ENCODE measurements around the gene RINT1.
A peak's percentile ranks its signal among the peaks of the same experiment; 100 is the strongest.
"Not testable (repeated sequence)": the region's sequence is repeated elsewhere in the genome, so short reads cannot be mapped to it uniquely, and the experiment has no call there.

RINT1 gene

DNA sequence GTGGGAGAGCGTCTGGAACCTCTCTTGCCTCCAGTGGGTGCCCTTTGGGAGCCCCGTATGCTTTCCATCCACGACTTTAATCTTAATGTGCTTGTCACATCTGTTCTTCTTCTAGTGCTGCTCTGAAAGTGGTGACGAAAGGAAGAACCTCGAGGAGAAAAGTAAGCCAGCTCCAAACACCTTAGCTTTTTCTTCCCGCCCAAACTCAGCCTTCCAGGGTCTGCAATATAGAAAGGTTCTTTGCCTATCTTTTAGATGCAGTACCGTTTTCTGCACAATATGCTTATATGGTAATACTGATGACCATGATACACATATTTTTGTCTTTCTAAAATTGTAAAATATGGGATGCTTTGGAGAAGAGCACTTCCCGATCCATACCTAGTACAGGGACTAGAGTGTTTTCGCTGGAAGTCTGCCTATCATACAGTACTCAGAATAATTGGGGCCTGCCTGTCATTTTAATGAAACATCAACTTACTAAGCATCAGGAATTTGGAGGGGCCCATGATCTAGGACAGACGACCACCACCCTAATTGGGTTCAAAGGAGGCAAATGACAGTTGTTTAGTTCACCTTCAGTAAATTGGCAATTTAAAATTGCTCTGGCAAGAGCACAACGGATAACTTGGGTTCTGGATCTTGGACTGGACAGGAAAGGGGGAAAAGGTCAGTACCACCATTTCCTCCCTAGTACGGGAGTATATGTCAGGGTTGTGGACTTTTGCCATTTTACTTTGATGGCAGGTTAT is 884 bp downstream of the RINT1 start:
- no peak for DNase-seq

DNA sequence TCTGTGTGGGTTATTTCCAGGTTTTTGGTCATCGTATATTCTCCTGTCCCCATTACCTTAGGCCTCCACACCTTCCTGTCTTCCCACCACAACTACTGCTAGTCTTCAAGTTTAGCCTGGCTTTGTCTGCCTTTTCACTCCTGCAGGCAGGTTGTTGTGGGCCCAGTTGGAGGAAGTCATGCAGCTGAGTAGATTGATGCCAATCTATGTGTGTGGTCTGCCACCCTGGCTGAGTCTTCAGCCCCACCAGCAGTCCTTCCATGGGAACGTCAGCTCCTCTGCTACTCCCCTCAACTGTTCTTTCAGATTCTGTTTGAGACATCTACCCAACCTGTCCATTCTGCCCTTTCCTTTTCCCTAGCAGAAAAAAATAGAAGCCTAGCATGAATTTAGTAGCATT is 6.3 kb downstream of the RINT1 start:
- DNase-seq = no peak

DNA sequence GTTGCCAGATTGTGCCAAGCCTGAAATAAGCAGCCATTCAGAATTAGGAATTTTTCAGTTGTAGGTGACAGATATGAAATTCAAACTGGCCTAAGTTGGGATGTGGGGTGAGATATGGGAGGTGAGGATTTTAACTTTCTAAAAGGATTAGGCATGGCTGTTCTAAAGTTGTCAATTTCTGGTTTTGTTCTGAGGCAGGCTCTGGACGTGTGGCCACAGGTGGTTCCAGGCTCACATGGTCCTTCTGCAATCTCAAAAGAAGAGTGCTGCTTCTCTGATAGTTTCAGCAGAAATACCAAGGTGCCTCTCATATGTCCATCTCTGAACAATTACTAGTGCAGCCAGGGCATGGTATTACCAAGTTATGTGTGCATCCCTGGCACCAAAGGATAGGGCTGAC is 27.9 kb downstream of the RINT1 start:
- DNase-seq = no peak

DNA sequence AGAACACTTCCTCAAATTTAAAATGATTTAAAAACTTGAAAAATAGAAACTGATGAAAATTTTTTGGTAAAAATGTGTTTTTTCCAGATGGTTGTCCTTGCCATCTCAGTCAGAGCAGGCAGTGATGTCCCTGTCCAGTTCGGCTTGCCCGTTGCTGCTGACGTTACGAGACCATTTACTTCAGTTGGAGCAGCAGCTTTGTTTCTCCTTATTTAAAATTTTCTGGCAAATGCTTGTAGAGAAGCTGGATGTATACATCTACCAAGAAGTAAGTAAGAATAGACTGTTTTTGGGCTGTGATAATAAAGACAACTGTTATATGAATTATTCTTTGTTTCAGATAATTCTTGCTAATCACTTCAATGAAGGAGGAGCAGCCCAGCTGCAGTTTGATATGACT is 33.2 kb downstream of the RINT1 start:
- no peak for DNase-seq

DNA sequence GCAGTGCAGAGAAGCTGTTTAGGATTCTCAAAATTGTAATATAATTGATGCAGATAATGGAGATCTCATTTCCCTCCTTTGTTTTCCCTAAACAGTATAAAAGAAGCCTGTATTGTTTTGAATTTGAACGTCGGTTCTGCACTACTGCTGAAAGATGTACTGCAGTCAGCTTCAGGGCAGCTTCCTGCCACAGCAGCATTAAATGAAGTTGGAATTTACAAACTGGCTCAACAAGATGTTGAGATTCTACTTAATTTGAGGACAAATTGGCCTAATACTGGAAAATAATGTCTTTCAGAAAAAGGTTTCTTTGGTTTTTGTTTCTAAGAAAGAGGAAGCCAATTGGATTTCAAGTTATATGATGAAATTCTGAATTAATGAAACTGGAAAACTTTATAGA is 35.0 kb downstream of the RINT1 start:
- no peak for DNase-seq

DNA sequence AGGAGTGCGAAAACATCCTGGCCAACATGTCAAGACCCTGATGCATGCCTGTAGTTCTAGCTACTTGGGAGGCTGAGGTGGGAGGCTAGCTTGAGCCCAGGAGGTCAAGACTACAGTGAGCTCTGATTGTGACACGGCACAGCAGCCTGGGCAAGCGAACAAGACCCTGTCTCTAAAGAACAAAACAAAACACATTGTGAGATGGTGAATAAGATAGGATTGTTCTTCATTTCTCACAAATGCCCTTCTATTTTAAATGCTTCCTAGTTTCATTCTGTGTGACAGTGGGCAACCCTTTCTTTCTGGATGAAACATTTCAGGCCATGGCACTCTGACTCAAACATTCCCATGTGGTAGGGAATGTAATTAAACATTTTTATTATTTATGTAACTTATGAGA is 35.8 kb downstream of the RINT1 start:
- no peak for DNase-seq

DNA sequence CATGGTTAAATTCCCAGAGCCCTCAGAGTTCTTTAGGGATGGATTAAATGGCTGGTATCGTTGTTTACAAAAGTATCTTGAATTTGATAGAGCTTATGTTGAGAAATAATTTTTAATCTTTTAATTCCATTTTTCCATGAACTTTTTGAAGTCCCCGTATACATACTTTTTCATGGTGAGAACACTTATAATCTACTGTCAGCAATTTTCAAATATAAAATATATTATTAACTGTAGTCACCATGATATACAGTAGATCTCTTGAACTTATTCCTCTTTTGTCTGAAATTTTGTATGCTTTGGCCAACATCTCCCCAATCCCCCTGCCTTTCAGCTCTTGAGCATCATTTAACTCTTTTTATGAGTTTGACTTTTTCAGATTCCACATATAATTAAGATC is 39.9 kb downstream of the RINT1 start:
- no peak for DNase-seq

DNA sequence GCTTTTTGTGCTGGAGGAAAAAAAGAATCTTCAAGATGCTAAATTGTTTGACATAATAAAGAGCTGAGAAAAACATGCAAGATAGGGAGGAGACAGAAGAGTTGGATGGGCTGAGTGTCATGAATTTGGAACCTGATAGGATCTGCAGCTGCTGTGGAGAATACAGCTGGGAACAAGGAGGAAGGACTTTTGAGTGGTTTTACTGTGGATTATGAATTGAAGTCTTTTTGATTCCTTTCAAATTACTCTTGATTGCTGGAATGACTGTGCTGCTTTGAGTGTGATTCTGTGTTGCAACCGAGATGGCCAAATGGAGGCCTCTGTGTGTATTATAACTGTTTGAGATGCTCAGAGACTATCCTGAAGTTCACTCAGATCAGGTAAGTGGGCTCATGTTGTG is 45.2 kb downstream of the RINT1 start:
- DNase-seq = no peak

DNA sequence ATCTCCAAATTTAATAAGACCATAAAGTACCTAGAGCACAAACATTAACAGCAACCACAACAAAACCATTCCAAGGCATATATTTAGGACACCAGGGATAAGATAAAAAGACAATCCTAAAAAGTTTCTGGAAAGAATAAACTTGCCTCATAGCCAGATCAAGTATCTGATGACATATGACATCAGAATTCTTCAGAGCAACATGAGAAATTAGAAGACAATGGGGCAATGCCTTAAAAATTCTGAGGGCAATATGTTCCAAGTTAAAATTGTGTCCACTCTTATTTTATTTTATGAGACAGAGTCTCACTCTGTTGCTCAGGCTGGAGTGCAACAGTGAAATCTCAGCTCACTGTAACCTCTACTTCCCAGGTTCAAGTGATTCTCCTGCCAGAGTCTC is 46.5 kb downstream of the RINT1 start:
- DNase-seq = no peak

DNA sequence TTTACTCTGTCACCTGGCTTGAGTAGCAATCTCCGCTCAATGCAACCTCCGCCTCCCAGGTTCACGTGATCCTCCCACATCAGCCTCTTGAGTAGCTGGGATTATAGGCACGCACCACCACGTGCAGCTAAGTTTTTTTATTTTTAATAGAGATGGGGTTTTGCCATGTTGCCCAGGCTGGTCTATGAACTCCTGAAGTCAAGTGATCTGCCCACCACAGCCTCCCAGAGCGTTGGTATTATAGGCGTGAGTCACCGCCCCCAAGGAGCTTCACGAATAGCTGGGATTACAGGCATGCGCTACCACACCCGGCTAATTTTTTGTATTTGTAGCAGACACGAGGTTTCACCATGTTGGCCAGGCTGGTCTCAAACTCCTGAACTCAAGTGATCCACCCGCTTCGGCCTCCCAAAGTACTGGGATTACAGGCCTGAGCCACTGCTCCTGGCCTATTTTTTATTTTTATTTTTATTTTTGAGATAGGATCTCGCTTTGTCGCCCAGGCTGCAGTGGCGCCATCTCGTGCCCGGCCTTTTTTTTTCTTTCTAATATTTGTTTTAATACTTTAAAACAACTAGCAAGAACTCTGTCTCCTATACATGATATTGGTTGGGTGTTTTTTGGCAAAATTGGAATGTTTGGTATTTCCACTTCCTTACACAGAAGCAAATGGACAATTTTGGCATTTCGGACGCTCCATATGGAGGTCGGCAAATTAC is 48.2 kb downstream of the RINT1 start:
- DNase-seq = no peak

DNA sequence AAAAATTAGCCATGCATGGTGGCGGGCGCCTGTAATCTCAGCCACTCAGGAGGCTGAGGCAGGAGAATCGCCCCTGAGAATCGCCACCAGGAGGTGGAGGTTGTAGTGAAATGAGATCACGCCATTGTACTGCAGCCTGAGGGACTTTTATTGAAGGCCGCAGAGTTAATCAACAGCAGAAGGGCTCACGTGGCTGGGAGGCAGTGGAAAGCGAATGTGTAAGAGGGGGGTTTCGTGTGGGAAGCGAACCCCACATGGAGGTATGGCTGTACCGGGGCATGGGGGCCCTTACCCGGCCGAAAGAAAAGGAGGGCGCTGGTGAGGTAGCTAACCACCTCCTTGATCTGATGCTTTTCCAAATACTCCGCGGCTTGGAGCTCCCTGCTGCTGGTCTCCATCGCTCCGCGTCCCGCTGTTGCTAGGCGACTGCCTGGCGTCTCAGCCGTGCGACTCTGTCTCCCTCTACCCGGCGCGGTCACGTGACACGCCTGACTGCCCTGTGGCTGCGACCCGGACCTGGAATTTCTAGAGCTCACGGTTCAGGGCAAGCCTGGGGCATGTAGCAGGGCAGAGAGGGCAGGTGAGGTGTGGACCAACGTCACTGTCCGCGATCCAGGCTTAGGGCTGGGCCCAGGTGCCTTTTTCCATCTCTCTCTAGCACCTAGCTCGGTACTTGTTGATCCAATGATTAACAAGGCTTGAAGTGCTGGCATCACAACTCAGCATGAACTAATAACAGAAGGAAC is 49.2 kb downstream of the RINT1 start, which contains the start of gene EFCAB10:
Gene EFCAB10, minus strand, starts transcription at position 428 of the 746 bp plus-strand sequence. Its CDS starts 30 bp downstream, at position 398.
- no peak for DNase-seq

DNA sequence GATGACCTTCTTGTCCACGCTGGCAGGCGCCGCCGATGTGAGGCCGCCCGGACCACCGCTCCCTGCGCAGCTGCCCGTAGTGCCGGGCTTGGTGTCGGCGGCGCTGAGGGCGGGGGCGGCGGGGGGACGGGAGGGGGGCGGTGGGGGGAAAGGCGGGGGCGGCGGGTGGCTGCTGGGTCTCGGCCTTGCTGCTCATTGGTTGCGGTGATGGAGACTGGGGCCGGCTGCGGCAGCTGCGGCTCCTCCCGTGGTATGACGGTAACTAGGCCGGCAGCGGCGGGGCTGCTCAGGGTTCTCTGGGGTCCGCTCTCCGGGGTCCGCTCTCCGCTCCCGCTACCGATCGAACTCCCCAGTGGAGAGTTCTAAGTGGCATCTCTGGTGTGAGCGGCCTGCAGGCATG is 51.1 kb downstream of the RINT1 start:
- no peak for DNase-seq

DNA sequence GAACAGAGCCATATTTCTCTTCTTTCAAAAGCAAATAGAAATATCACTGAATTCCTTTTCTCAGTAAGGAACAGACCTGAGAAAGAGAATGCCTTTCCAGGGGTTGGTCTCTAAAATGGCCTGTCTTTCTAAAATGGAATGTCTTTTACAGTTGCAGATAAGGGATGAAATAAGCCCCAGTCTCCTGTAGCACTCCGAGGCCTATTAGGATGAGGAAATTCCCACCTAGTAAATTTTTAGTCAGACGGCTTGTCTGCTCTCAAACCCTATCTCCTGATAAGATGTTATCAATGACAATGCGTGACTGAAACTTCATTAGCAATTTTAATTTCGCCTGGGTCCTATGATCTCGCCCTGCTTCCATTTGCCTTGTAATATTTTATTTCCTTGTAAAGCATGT is 52.2 kb downstream of the RINT1 start:
- no peak for DNase-seq

DNA sequence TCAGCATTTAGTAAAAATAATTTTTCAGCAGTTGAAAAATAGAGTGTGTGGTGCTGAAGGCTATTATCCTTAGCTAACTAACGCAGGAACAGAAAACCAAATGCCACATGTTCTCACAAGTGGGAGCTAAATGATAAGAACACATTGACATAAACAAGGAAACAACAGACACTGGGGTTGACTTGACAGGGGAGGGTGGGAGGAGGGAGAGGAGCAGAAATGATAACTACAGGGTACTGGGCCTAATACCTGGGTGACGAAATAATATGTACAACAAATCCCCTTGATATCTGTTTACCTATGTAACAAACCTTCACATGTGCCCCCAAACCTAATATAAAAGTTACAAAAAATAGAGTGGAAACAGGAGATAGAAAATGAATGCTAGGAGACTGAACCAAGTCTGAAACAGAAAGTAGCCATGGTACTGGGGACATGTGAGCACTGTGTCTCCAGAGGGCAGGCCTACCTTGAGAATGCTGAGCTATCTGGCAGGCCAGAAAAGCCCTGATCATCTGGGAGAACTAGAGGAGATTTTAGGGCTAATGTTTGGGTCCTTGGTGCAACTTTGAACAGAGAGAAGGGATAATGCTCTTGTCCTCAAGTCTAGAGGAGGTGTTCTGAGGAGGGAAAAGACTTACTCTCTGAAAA is 54.0 kb downstream of the RINT1 start:
- DNase-seq = no peak

DNA sequence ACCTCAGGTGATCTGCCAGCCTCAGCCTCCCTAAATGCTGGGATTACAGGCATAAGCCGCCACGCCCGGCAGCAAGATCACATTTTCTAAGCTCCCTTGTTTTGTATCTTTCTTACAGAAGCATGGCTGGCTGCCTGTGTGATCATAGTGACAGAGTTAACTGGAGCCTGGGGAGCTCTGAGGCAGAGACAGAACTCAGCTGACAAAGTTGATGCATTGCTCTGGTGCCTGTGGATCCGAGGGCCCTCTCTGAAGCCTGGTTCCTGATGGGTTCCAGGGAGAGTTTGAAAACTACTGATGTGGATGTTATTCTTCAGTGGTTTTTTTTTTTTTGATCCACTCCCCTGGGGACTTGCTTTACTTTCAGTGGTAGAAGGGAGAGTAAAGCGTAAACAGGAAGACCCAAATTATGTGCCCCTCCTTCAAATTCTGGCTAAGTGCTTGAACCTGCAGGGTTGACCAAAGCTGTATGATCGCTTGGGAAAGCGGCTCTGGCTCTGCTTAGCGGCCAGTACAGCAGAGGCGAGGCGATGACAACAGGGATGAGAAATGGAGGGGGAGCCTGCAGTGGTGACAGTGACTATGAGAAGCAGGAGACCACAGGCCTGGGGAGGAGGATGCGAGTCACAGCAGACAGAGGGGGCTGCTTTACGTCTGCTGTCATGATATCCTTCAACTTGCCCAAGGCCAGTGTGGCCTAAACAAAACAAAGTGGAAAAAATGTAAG is 56.1 kb downstream of the RINT1 start:
- no peak for DNase-seq

DNA sequence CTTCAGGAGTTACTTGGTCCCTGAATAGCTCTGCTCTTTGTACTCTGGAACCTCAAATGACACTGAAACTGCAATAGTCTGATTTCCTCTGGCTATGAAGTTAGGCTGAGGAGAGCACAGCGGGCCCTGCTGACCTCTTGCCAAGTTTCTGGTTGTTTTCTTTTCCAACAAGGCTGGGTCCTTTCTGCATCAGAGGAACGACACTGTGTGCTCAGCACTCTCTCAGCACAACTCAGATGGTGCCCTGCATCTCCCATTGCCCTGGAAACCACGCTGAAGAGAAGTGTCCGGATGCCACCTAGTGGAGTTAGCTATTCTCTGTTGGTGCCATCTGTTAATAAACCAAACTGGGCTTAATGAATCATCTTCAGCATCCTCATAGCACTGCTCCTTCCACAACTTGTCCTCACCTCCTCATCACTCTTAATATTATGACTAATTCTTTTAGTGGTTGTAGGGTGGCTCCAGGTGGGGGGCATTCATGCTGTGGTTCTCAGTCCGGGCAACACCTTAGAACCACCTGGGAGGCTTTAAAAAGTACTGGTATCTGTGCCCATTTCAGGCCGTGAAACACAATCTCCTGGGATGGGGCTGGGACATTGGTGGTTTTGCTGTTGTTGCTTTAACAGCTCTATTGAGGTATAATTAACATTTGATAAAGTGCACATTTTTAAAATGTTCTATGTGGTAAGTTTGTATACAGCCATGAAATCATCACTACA is 57.5 kb downstream of the RINT1 start:
- peak; percentile 71 for DNase-seq

DNA sequence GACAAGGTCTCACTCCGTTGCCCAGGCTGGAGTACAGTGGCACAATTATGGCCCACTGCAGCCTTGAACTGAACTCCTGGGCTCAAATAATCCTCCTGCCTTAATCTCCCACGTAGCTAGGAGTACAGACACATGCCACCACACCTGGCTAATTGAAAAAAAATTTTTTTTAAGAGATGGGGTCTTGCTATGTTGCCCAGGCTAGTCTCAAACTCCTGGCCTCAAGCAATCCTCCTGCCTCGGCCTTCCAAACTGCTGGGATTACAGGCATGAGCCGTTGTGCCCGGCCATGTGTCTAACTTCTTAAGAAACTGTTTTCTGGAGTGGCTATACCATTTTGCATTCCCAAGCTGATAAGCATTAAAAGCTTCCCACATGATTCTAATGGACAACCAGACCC is 58.8 kb downstream of the RINT1 start:
- no peak for DNase-seq

DNA sequence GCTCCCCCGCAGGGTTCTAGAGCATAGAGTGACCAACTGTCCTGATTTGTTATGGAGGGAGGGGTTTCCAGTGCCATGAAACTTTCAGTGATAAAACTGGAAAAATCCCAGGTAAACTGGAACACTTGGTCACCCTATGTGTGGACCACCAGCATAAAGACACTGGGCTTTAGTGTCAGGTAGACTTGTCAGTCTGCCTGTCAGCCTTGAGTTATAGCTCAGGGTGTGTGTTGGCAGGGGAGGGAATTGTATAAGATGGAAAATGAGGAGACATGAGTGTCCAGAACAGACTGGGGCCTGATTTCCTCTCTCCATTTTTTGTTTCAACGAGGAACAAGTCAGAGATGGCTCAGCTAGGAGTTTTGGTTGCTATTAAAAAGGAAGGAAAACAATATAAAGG is 59.5 kb downstream of the RINT1 start:
- DNase-seq = no peak

DNA sequence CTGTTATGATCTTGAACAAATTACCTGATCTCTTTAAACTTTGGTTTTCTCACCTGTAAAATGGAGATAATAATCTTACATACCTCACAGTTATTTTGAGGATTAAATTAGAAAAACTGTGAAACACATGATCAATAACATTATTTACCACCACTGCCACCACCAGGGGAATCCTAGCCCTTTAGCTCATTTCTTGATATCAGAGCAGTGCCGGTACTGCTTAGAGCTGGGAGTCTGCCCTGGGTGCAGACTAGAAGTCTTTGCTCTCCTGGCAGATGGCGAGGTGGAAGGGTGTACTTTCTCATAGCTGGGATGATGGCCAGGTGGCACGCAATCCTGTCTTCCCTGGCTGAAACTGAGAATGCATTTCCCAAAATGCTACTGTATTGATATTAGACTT is 62.0 kb downstream of the RINT1 start:
- DNase-seq = peak; percentile 76

DNA sequence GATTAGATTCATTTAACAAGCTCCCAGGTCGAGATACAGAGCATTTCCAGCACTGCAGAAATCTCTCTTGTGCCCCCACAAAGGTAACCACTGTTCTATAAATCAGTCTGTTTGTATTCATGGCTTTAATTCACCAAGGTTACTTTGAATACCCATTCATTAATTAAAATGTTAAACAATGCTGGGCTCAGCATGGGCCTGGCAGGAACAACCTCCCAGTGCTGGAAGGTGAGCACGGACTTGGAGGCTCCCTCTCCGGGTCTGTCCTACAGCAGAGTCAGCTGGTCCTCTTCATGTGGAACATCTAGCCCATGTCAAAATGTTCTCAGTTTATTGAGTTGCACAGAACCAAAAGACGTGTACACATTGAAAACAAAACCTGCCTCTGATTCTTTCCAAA is 64.9 kb downstream of the RINT1 start:
- DNase-seq = no peak

DNA sequence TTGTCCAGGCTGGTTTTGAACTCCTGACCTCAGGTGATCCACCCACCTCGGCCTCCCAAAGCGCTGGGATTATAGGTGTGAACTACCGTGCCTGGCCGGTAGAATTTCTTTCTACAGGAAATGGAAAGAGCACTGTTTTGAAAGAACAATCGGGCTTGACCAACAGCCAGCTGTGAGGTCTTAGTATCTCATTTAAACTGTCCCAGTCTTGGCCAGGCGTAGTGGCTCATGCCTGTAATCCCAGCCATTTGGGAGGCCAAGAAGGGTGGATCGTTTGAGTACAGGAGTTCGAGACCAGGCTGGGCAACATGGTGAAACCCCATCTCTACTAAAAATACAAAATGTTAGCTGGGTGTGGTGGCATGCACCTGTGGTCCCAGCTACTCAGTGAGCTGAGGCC is 67.1 kb downstream of the RINT1 start:
- DNase-seq = not testable (repeated sequence)

DNA sequence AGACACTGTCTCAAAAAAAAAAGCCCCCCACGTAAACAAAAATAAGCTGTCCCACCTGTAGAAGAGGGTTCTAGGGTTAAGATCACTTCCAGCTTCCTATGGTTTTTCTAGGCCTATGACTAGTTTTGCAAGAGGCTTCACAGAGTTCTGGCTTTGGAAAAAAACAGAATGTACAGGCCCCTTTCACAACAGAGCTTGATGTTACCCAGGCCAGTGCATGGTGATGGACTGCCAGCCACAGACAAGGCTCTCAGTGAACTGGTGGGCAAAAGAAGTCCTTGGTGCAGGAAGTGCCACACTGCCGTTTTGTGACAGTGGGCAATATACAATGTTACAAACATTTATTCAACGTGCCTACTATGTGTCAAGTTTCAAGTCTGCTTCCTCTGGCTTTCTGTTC is 67.5 kb downstream of the RINT1 start:
- no peak for DNase-seq

All from NCI-H446 treated with DMSO at 0.1 percent for 48 hours (cell line).